GM23338 (cell line): ENCODE data around the gene ANKRD55. TPM values are rescaled to one million over a fixed set of nuclear protein-coding genes. Genes with fewer than 3 reads are reported as not detected.

Experiments
- ATAC-seq: fragments of 200-7000 bp; cut with Tn5 transposase; 3 replicates; pipeline ENCODE4 v1.9.1; 2020
- DNase-seq: peaks from one replicate; pipeline ENCODE4 v3.0.0-alpha.2; 2015; ENCODE audit warnings: low spot score
- H2AFZ ChIP-seq: fragments of 200-600 bp; sonication (generic); 2 replicates; pipeline ENCODE4 v1.8.0; 2016; ENCODE audit warnings: antibody characterized with exemption, mild to moderate bottlenecking, moderate library complexity
- H3F3A ChIP-seq: fragments of 200-600 bp; sonication (generic); replicated peaks from 2 replicates; pipeline ENCODE4 v1.8.0; 2017; ENCODE audit warnings: antibody characterized with exemption, mixed run types, low read depth
- H3K27ac ChIP-seq: fragments of 200-600 bp; sonication (generic); 2 replicates; pipeline ENCODE4 v1.6.1; 2016; ENCODE audit warnings: low read depth
- H3K27me3 ChIP-seq: fragments of 200-600 bp; sonication (generic); 2 replicates; pipeline ENCODE4 v1.8.0; 2016; ENCODE audit warnings: mild to moderate bottlenecking, mixed run types, moderate library complexity; ENCODE audit not compliant: insufficient read depth
- H3K36me3 ChIP-seq: fragments of 200-600 bp; sonication (generic); 2 replicates; pipeline ENCODE4 v1.8.0; 2016; ENCODE audit warnings: mild to moderate bottlenecking; ENCODE audit not compliant: insufficient read depth
- H3K4me1 ChIP-seq: fragments of 200-600 bp; sonication (generic); 2 replicates; pipeline ENCODE4 v1.8.0; 2016; ENCODE audit warnings: mild to moderate bottlenecking, moderate library complexity; ENCODE audit not compliant: insufficient read depth
- H3K4me2 ChIP-seq: fragments of 200-600 bp; sonication (generic); 2 replicates; pipeline ENCODE4 v1.7.1; 2017; ENCODE audit warnings: mixed run types
- H3K4me3 ChIP-seq: fragments of 200-600 bp; sonication (generic); 2 replicates; pipeline ENCODE4 v1.6.1; 2016; ENCODE audit warnings: mixed run types
- H3K79me2 ChIP-seq: fragments of 200-600 bp; sonication (generic); replicated peaks from 2 replicates; pipeline ENCODE4 v1.8.0; 2017; ENCODE audit warnings: mild to moderate bottlenecking; ENCODE audit not compliant: insufficient read depth
- H3K9me2 ChIP-seq: fragments of 200-600 bp; sonication (generic); 2 replicates; pipeline ENCODE4 v1.8.0; 2017; ENCODE audit not compliant: insufficient read depth
- H4K20me1 ChIP-seq: fragments of 200-600 bp; sonication (generic); replicated peaks from 2 replicates; pipeline ENCODE4 v1.8.0; 2017; ENCODE audit warnings: mild to moderate bottlenecking; ENCODE audit not compliant: insufficient read depth
- H3K27ac Mint-ChIP-seq: 2 replicates; pipeline ENCODE4 v1.8.0; 2020; ENCODE audit warnings: inconsistent platforms, mild to moderate bottlenecking, moderate library complexity, mixed read lengths
- H3K27me3 Mint-ChIP-seq: 3 replicates; pipeline ENCODE4 v1.8.0; 2022; ENCODE audit warnings: low read depth, mild to moderate bottlenecking, moderate library complexity, mixed read lengths, inconsistent platforms; ENCODE audit not compliant: insufficient read depth, poor library complexity
- H3K36me3 Mint-ChIP-seq: 3 replicates; pipeline ENCODE4 v1.8.0; 2021; ENCODE audit warnings: low read depth, mild to moderate bottlenecking, inconsistent platforms, moderate library complexity, mixed read lengths
- H3K4me1 Mint-ChIP-seq: 3 replicates; pipeline ENCODE4 v1.8.0; 2020; ENCODE audit warnings: mild to moderate bottlenecking, inconsistent platforms, mixed read lengths
- H3K4me3 Mint-ChIP-seq: 3 replicates; pipeline ENCODE4 v1.8.0; 2021; ENCODE audit warnings: moderate library complexity, mild to moderate bottlenecking, inconsistent platforms, mixed read lengths
- H3K9me3 Mint-ChIP-seq: 3 replicates; pipeline ENCODE4 v1.8.0; 2020; ENCODE audit warnings: moderate library complexity, mild to moderate bottlenecking, inconsistent platforms, mixed read lengths
- CREB1 ChIP-seq: fragments of 250-450 bp; sonication (Bioruptor Pico); IDR thresholded peaks from 2 replicates; pipeline ENCODE4 v1.5.0; 2020; ENCODE audit warnings: low read depth, mild to moderate bottlenecking, moderate library complexity
- EZH2 ChIP-seq: fragments of 200-600 bp; sonication (generic); IDR thresholded peaks from one replicate; pipeline ENCODE4 v1.8.0; 2017; ENCODE audit warnings: antibody characterized with exemption, mild to moderate bottlenecking, low read depth; ENCODE audit not compliant: unreplicated experiment
- EZH2phosphoT487 ChIP-seq: fragments of 200-600 bp; sonication (generic); IDR thresholded peaks from one replicate; pipeline ENCODE4 v1.8.1; 2018; ENCODE audit warnings: antibody characterized with exemption; ENCODE audit not compliant: unreplicated experiment
- JUNB ChIP-seq: IDR thresholded peaks from one replicate; pipeline ENCODE4 v1.6.1; 2016; ENCODE audit warnings: antibody characterized with exemption; ENCODE audit not compliant: unreplicated experiment
- NANOG ChIP-seq: IDR thresholded peaks from 2 replicates; pipeline ENCODE4 v1.6.1; 2016; ENCODE audit warnings: antibody characterized with exemption, borderline replicate concordance
- POLR2AphosphoS5 ChIP-seq: IDR thresholded peaks from 2 replicates; pipeline ENCODE4 v1.6.1; 2016; ENCODE audit warnings: antibody characterized with exemption, low read depth
- STAT1 ChIP-seq: IDR thresholded peaks from one replicate; pipeline ENCODE4 v1.6.1; 2016; ENCODE audit warnings: antibody characterized with exemption; ENCODE audit not compliant: unreplicated experiment
- ZNF114 ChIP-seq: fragments of 250-450 bp; sonication (Bioruptor Pico); IDR thresholded peaks from 2 replicates; pipeline ENCODE4 v1.5.0; 2020; ENCODE audit warnings: mild to moderate bottlenecking, moderate library complexity
- ZNF331 ChIP-seq: fragments of 250-450 bp; sonication (Bioruptor Pico); IDR thresholded peaks from 2 replicates; pipeline ENCODE4 v1.5.0; 2020; ENCODE audit warnings: low read depth, mild to moderate bottlenecking, moderate library complexity
- polyA plus RNA-seq: library from polyadenylated mRNA; unstranded; fragments of >200 nt; fragmentation: Nextera tagmentation; extraction: Ambion mirVana; gene quantifications from 2 replicates; pipeline ENCODE4 v1.2.1, GENCODE V29; 2016
- total RNA-seq: library from RNA; depleted of rRNA; stranded (reverse); fragments of >200 nt; shearing (Covaris generic); gene quantifications from 2 replicates; pipeline ENCODE4 v1.2.3, GENCODE V29; 2014
- TF ChIP-seq, protein P1 (sequence below): IDR thresholded peaks from one replicate; pipeline ENCODE4 v1.6.1; 2018; ENCODE audit warnings: antibody characterized with exemption; ENCODE audit not compliant: unreplicated experiment
- TF ChIP-seq, protein P2 (sequence below): fragments of 250-450 bp; sonication (Bioruptor Pico); IDR thresholded peaks from 2 replicates; pipeline ENCODE4 v1.5.0; 2020; ENCODE audit warnings: mild to moderate bottlenecking, moderate library complexity
- TF ChIP-seq, protein P3 (sequence below), 2 experiments: fragments of 200-600 bp in 1 of 2; sonication (generic) in 1 of 2; conservative IDR thresholded peaks; 2 replicates each; pipeline versions ENCODE4 v1.5.1 to v1.6.1; 2016 to 2017; ENCODE audit warnings: antibody characterized with exemption in 2 of 2, low read depth in 2 of 2, mild to moderate bottlenecking in 2 of 2, moderate library complexity in 1 of 2
- TF ChIP-seq, protein P4 (sequence below): IDR thresholded peaks from 2 replicates; pipeline ENCODE4 v1.6.1; 2016; ENCODE audit warnings: antibody characterized with exemption

Gene ANKRD55
- total and polyA plus RNA-seq, 2 experiments from 2014 or later: not detected

DNA sequence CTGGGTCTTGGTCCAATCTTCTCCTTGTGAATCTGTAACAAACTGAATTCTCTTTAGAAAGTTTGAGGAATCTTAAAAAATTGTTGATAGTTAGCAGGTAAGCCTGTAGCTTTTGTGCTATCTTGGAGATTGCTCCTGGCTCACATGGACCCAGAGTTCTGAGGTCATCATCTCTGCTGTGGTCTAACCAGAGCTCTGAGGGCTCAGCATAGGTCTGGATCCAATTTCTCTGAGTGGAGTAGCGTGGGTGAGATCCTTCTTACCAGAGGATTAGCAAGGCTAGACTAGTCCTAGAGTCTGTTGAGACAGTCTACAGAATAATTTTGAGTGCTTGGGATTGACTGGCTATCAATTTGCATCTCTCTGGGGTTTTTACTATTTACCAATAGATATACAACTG lies 177.8 kb downstream of the ANKRD55 start:
- Histone ChIP-seq H3K4me1 (no peaks in the 10 kb centered on the region), H3K4me3 (no peak overlapping the region), H3K4me2 (no peak overlapping the region), H3K79me2 (no peaks in the 10 kb centered on the region), H3K27me3 (no peaks in the 10 kb centered on the region), H2AFZ (no peak overlapping the region), H4K20me1 (no peaks in the 10 kb centered on the region), H3K36me3 (no peaks in the 10 kb centered on the region), H3K9me2 (no peaks in the 10 kb centered on the region), H3F3A (no peaks in the 10 kb centered on the region), H3K27ac (no peak overlapping the region)
- TF ChIP-seq ZNF114 (CRISPR knock-in tag) (no peak), EZH2phosphoT487 (no peak), NANOG (no peak), CREB1 (no peak), JUNB (no peak), ZNF331 (CRISPR knock-in tag) (no peak), STAT1 (no peak), POLR2AphosphoS5 (no peak), EZH2 (no peak)
- TF ChIP-seq, protein P1, sequence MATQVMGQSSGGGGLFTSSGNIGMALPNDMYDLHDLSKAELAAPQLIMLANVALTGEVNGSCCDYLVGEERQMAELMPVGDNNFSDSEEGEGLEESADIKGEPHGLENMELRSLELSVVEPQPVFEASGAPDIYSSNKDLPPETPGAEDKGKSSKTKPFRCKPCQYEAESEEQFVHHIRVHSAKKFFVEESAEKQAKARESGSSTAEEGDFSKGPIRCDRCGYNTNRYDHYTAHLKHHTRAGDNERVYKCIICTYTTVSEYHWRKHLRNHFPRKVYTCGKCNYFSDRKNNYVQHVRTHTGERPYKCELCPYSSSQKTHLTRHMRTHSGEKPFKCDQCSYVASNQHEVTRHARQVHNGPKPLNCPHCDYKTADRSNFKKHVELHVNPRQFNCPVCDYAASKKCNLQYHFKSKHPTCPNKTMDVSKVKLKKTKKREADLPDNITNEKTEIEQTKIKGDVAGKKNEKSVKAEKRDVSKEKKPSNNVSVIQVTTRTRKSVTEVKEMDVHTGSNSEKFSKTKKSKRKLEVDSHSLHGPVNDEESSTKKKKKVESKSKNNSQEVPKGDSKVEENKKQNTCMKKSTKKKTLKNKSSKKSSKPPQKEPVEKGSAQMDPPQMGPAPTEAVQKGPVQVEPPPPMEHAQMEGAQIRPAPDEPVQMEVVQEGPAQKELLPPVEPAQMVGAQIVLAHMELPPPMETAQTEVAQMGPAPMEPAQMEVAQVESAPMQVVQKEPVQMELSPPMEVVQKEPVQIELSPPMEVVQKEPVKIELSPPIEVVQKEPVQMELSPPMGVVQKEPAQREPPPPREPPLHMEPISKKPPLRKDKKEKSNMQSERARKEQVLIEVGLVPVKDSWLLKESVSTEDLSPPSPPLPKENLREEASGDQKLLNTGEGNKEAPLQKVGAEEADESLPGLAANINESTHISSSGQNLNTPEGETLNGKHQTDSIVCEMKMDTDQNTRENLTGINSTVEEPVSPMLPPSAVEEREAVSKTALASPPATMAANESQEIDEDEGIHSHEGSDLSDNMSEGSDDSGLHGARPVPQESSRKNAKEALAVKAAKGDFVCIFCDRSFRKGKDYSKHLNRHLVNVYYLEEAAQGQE: no peak
- TF ChIP-seq, protein P2, sequence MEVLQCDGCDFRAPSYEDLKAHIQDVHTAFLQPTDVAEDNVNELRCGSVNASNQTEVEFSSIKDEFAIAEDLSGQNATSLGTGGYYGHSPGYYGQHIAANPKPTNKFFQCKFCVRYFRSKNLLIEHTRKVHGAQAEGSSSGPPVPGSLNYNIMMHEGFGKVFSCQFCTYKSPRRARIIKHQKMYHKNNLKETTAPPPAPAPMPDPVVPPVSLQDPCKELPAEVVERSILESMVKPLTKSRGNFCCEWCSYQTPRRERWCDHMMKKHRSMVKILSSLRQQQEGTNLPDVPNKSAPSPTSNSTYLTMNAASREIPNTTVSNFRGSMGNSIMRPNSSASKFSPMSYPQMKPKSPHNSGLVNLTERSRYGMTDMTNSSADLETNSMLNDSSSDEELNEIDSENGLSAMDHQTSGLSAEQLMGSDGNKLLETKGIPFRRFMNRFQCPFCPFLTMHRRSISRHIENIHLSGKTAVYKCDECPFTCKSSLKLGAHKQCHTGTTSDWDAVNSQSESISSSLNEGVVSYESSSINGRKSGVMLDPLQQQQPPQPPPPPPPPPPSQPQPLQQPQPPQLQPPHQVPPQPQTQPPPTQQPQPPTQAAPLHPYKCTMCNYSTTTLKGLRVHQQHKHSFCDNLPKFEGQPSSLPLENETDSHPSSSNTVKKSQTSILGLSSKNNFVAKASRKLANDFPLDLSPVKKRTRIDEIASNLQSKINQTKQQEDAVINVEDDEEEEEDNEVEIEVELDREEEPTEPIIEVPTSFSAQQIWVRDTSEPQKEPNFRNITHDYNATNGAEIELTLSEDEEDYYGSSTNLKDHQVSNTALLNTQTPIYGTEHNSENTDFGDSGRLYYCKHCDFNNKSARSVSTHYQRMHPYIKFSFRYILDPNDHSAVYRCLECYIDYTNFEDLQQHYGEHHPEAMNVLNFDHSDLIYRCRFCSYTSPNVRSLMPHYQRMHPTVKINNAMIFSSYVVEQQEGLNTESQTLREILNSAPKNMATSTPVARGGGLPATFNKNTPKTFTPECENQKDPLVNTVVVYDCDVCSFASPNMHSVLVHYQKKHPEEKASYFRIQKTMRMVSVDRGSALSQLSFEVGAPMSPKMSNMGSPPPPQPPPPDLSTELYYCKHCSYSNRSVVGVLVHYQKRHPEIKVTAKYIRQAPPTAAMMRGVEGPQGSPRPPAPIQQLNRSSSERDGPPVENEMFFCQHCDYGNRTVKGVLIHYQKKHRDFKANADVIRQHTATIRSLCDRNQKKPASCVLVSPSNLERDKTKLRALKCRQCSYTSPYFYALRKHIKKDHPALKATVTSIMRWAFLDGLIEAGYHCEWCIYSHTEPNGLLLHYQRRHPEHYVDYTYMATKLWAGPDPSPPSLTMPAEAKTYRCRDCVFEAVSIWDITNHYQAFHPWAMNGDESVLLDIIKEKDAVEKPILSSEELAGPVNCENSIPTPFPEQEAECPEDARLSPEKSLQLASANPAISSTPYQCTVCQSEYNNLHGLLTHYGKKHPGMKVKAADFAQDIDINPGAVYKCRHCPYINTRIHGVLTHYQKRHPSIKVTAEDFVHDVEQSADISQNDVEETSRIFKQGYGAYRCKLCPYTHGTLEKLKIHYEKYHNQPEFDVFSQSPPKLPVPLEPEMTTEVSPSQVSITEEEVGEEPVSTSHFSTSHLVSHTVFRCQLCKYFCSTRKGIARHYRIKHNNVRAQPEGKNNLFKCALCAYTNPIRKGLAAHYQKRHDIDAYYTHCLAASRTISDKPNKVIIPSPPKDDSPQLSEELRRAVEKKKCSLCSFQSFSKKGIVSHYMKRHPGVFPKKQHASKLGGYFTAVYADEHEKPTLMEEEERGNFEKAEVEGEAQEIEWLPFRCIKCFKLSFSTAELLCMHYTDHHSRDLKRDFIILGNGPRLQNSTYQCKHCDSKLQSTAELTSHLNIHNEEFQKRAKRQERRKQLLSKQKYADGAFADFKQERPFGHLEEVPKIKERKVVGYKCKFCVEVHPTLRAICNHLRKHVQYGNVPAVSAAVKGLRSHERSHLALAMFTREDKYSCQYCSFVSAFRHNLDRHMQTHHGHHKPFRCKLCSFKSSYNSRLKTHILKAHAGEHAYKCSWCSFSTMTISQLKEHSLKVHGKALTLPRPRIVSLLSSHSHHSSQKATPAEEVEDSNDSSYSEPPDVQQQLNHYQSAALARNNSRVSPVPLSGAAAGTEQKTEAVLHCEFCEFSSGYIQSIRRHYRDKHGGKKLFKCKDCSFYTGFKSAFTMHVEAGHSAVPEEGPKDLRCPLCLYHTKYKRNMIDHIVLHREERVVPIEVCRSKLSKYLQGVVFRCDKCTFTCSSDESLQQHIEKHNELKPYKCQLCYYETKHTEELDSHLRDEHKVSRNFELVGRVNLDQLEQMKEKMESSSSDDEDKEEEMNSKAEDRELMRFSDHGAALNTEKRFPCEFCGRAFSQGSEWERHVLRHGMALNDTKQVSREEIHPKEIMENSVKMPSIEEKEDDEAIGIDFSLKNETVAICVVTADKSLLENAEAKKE: no peak
- TF ChIP-seq, protein P3, sequence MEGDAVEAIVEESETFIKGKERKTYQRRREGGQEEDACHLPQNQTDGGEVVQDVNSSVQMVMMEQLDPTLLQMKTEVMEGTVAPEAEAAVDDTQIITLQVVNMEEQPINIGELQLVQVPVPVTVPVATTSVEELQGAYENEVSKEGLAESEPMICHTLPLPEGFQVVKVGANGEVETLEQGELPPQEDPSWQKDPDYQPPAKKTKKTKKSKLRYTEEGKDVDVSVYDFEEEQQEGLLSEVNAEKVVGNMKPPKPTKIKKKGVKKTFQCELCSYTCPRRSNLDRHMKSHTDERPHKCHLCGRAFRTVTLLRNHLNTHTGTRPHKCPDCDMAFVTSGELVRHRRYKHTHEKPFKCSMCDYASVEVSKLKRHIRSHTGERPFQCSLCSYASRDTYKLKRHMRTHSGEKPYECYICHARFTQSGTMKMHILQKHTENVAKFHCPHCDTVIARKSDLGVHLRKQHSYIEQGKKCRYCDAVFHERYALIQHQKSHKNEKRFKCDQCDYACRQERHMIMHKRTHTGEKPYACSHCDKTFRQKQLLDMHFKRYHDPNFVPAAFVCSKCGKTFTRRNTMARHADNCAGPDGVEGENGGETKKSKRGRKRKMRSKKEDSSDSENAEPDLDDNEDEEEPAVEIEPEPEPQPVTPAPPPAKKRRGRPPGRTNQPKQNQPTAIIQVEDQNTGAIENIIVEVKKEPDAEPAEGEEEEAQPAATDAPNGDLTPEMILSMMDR (conservative IDR thresholded peaks at IDR 0.05; ENCODE audit: low read depth in 2 of 2): no peak
- TF ChIP-seq, protein P4, sequence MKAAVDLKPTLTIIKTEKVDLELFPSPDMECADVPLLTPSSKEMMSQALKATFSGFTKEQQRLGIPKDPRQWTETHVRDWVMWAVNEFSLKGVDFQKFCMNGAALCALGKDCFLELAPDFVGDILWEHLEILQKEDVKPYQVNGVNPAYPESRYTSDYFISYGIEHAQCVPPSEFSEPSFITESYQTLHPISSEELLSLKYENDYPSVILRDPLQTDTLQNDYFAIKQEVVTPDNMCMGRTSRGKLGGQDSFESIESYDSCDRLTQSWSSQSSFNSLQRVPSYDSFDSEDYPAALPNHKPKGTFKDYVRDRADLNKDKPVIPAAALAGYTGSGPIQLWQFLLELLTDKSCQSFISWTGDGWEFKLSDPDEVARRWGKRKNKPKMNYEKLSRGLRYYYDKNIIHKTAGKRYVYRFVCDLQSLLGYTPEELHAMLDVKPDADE: no peak
- no peak for ATAC-seq
- Mint-ChIP-seq H3K4me1 (no peaks in the 10 kb centered on the region), H3K9me3 (peaks cover 8% of the 10 kb centered on the region; the same call in 1 of the 3 replicates), H3K27me3 (no peaks in the 10 kb centered on the region), H3K4me3 (no peak overlapping the region), H3K27ac (no peak overlapping the region), H3K36me3 (no peaks in the 10 kb centered on the region; the same call in 2 of the 3 replicates)
- no peak for DNase-seq
